PC-3 (cell line): ENCODE data around the gene ROPN1L.

Experiments used
- EZH2phosphoT487 ChIP-seq: fragments of 300-600 bp; sonication (generic); IDR thresholded peaks from 2 replicates; pipeline ENCODE4 v1.6.1; 2018; ENCODE audit warnings: mild to moderate bottlenecking, antibody characterized with exemption, low read length, borderline replicate concordance
- TF ChIP-seq, protein P1 (sequence below): fragments of 300-600 bp; sonication (generic); conservative IDR thresholded peaks from 2 replicates; pipeline ENCODE4 v1.5.1; 2017; ENCODE audit warnings: antibody characterized with exemption, low read depth, mild to moderate bottlenecking, low read length

DNA sequence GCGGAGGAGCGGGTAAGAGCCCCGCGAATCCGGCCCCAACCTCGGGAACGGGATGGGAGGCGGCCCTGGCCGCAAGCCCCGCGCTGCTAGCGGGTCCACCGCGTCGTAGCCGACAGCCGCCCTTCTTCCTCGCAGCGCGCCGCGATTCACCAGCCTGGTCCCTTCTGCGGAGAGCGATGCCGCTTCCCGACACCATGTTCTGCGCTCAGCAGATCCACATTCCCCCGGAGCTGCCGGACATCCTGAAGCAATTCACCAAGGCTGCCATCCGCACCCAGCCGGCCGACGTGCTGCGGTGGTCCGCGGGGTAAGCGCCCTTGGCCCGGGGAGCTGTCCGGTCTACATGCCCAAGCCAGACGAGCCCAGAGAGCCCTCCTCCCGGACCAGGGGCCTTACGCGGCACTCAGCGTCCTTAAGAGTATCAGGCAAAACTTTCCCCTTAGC lies 335 bp downstream of the ROPN1L start:
- TF ChIP-seq, protein P1, sequence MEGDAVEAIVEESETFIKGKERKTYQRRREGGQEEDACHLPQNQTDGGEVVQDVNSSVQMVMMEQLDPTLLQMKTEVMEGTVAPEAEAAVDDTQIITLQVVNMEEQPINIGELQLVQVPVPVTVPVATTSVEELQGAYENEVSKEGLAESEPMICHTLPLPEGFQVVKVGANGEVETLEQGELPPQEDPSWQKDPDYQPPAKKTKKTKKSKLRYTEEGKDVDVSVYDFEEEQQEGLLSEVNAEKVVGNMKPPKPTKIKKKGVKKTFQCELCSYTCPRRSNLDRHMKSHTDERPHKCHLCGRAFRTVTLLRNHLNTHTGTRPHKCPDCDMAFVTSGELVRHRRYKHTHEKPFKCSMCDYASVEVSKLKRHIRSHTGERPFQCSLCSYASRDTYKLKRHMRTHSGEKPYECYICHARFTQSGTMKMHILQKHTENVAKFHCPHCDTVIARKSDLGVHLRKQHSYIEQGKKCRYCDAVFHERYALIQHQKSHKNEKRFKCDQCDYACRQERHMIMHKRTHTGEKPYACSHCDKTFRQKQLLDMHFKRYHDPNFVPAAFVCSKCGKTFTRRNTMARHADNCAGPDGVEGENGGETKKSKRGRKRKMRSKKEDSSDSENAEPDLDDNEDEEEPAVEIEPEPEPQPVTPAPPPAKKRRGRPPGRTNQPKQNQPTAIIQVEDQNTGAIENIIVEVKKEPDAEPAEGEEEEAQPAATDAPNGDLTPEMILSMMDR, result no peak
- TF ChIP-seq EZH2phosphoT487, result no peak
